ENCODE measurements around the gene DNAJB6.

DNAJB6 gene

DNA sequence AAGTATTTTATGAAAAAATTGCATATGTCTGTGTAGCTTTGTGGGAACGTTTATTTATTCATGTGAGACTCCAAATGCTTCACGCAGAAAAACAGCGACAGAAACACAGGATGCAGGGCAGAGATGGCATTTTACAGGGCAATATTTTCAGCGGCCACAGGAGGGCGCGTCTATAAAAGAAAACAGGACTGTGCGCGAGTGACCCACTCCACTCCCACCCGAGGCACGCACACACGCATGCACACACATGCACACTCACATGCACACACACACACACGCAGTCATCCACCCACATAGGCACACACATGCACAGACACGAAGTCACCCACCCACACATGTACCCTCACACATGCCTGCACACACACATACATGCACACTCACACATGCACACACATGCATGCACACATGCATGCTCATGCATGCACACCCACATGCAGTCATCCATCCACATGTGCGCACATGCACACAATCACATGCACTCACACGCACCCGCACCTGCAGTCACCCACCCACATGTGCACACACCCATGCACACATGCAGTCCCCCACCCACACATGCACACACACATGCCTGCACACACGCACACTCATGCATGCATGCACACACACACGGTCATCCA lies 96.3 kb downstream of the DNAJB6 start:
- Histone ChIP-seq H3K27me3 (replicated peaks; ENCODE audit: control insufficient read depth, insufficient read depth, low read length, poor library complexity, severe bottlenecking) (no peaks in the 10 kb centered on the region), H3K4me1 (ENCODE audit: control insufficient read depth, insufficient read depth, low read length, poor library complexity, severe bottlenecking) (peaks cover 8% of the 10 kb centered on the region), H3K27ac (ENCODE audit: insufficient read depth, low read length, poor library complexity, severe bottlenecking) (no peak overlapping the region), H3K36me3 (ENCODE audit: control insufficient read depth, insufficient read depth, low read length) (no peaks in the 10 kb centered on the region), H3K9me3 (ENCODE audit: control insufficient read depth, low read length) (no peaks in the 10 kb centered on the region), H3K4me3 (ENCODE audit: insufficient read depth, low read depth, low read length, poor library complexity, severe bottlenecking) (no peak overlapping the region)
- DNase-seq: peak in 2 of 3 donors; percentile 21 to 32

DNA sequence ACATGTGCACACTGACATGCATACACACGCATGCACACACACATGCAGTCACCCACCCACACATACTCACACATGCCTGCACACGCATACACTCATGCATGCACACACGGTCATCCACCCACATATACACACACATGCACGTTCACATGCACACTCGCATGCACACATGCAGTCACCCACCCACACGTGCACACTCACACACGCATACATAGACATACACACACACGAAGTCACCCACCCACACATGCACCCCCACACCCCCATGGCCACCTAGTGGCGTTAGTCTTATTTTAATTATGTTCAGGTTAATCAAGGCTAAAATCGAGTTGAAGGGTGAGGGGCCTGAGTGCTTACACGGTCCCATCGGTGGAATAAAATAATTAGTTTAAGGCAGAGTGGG lies 96.8 kb downstream of the DNAJB6 start:
- Histone ChIP-seq H3K27me3 (replicated peaks; ENCODE audit: control insufficient read depth, insufficient read depth, low read length, poor library complexity, severe bottlenecking) (no peaks in the 10 kb centered on the region), H3K4me1 (ENCODE audit: control insufficient read depth, insufficient read depth, low read length, poor library complexity, severe bottlenecking) (peaks cover 8% of the 10 kb centered on the region), H3K9me3 (ENCODE audit: control insufficient read depth, low read length) (no peaks in the 10 kb centered on the region), H3K27ac (ENCODE audit: insufficient read depth, low read length, poor library complexity, severe bottlenecking) (no peak overlapping the region), H3K4me3 (ENCODE audit: insufficient read depth, low read depth, low read length, poor library complexity, severe bottlenecking) (no peak overlapping the region), H3K36me3 (ENCODE audit: control insufficient read depth, insufficient read depth, low read length) (no peaks in the 10 kb centered on the region)
- DNase-seq: no peak

DNA sequence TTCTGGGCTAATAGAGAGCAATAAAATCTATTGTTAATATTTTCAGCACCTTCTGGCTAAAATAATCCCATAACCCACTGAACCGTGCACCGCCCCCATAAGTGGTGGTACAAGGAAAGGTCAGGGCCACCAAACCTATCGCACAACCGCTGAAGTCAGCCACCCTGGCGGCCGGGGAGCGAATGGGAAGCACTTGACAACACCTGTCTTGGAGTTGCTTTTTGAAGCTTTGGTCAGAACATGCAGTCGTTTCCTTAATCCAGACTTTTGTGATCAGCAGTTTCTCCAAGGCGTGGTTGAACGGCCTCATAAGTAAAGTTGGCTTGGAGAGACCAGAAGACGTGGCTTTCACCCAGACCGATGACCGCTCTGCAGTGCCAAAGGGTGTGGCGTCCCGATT lies 97.4 kb downstream of the DNAJB6 start:
- Histone ChIP-seq H3K4me3 (ENCODE audit: insufficient read depth, low read depth, low read length, poor library complexity, severe bottlenecking) (no peak overlapping the region), H3K9me3 (ENCODE audit: control insufficient read depth, low read length) (no peaks in the 10 kb centered on the region), H3K27me3 (replicated peaks; ENCODE audit: control insufficient read depth, insufficient read depth, low read length, poor library complexity, severe bottlenecking) (no peaks in the 10 kb centered on the region), H3K27ac (ENCODE audit: insufficient read depth, low read length, poor library complexity, severe bottlenecking) (no peak overlapping the region), H3K36me3 (ENCODE audit: control insufficient read depth, insufficient read depth, low read length) (no peaks in the 10 kb centered on the region), H3K4me1 (ENCODE audit: control insufficient read depth, insufficient read depth, low read length, poor library complexity, severe bottlenecking) (peaks cover 8% of the 10 kb centered on the region)
- no peak for DNase-seq

DNA sequence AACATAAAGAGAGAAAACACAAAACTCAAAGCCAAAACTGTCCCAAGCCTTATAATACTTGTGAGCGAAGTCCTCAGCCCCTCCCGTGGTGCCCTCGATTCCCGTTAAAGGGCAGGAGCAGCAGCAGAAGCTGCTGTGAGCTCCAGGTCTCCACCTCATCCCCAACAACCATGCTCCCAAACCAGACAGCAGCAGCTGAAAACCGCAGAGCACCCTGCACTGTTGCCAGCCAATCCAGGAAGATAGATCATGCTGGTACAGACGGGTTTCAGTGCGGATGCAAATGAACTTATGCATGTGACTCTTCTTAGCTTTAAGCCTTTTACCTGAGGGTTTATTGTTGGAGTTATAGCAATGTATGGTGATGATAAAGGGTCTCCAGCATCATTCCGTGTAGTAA lies 97.9 kb downstream of the DNAJB6 start:
- peaks cover 8% of the 10 kb centered on the region for H3K4me1 ChIP-seq (ENCODE audit: control insufficient read depth, insufficient read depth, low read length, poor library complexity, severe bottlenecking)
- H3K4me3 ChIP-seq (ENCODE audit: insufficient read depth, low read depth, low read length, poor library complexity, severe bottlenecking): no peak overlapping the region
- DNase-seq: no peak
- H3K27me3 ChIP-seq (replicated peaks; ENCODE audit: control insufficient read depth, insufficient read depth, low read length, poor library complexity, severe bottlenecking): no peaks in the 10 kb centered on the region
- H3K9me3 ChIP-seq (ENCODE audit: control insufficient read depth, low read length): no peaks in the 10 kb centered on the region
- H3K27ac ChIP-seq (ENCODE audit: insufficient read depth, low read length, poor library complexity, severe bottlenecking): no peak overlapping the region
- H3K36me3 ChIP-seq (ENCODE audit: control insufficient read depth, insufficient read depth, low read length): no peaks in the 10 kb centered on the region

DNA sequence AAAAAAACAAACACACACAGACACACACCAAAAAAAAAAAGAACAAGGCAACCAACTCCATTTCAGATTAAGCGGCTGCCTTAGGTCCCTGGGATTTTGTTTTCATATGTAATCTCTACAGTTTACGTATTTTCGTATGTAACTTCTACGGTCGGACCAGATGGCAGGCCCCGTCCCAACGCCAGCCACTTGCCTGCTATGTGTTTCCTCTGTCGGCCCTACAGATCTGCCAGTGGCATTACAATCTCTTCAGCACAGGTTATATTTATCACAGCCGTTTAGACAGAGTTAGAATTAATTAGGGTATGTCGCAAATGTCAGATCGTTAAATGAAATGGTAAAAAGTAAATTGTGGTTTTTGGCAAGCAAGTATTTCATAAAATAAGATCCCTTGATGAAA lies 99.3 kb downstream of the DNAJB6 start:
- peaks cover 8% of the 10 kb centered on the region for H3K4me1 ChIP-seq (ENCODE audit: control insufficient read depth, insufficient read depth, low read length, poor library complexity, severe bottlenecking)
- H3K27ac ChIP-seq (ENCODE audit: insufficient read depth, low read length, poor library complexity, severe bottlenecking): no peak overlapping the region
- H3K9me3 ChIP-seq (ENCODE audit: control insufficient read depth, low read length): no peaks in the 10 kb centered on the region
- no peaks in the 10 kb centered on the region for H3K27me3 ChIP-seq (replicated peaks; ENCODE audit: control insufficient read depth, insufficient read depth, low read length, poor library complexity, severe bottlenecking)
- no peak for DNase-seq
- H3K36me3 ChIP-seq (ENCODE audit: control insufficient read depth, insufficient read depth, low read length): no peaks in the 10 kb centered on the region
- H3K4me3 ChIP-seq (ENCODE audit: insufficient read depth, low read depth, low read length, poor library complexity, severe bottlenecking): no peak overlapping the region

DNA sequence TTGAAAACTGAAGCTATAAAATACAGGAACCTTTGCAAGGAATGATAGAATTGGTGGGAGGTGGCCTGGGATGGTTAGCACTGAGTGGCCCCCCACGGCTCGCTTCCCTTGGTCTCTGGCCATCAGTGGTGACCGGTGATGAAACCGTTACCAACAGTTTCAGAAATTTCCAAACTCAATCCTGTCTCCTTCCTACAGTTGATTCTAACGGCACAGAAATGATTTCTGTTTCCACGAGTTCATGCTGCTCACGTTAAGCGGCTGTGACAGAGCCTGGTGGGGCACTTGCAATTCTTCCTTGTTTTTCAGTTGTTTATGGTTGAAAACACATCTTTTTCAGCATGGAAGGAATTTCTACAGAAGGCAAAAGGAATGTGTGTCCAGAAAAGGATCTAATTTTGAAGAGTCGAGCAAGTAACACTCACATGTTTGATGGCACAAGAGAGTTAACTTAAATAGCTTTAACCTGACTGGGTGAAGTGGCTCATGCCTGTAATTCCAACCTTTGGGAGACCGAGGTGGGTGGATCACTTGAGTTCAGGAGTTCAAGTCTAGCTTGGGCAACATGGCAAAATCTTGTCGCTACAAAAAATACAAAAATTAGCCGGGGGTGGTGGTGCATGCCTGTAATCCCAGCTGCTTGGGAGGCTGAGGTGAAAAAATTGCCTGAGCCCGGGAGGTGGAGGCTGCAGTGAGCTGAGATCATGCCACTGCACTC lies 100.1 kb downstream of the DNAJB6 start:
- H3K9me3 ChIP-seq (ENCODE audit: control insufficient read depth, low read length): no peaks in the 10 kb centered on the region
- peaks cover 8% of the 10 kb centered on the region for H3K4me1 ChIP-seq (ENCODE audit: control insufficient read depth, insufficient read depth, low read length, poor library complexity, severe bottlenecking)
- no peak overlapping the region for H3K4me3 ChIP-seq (ENCODE audit: insufficient read depth, low read depth, low read length, poor library complexity, severe bottlenecking)
- no peaks in the 10 kb centered on the region for H3K36me3 ChIP-seq (ENCODE audit: control insufficient read depth, insufficient read depth, low read length)
- H3K27ac ChIP-seq (ENCODE audit: insufficient read depth, low read length, poor library complexity, severe bottlenecking): no peak overlapping the region
- no peaks in the 10 kb centered on the region for H3K27me3 ChIP-seq (replicated peaks; ENCODE audit: control insufficient read depth, insufficient read depth, low read length, poor library complexity, severe bottlenecking)
- DNase-seq: no peak

DNA sequence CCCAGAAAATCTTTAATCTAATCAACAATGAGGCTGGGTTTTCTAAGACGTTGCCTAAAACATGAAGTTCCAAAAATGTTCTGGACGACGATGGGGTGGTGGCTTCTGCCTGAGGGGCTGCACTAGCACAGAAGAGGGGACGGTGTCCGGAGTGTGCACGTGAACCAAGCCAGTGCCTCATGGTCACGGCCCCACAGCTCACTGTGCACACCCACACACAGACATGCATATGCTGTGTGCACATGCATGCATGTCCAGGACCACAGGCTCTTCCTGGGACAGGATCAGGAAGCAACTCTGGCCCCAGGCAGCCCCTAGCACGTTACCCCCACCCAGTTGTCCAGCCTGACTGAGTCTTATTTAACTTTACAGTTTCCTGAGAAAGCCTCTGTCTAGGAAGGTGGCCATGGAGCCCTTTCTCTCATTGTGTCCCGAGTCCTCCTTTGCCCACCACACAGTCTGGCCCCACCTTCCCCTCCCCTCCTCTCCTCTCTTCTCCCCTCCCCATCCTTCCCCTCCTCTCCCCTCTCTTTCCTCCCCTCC lies 100.8 kb downstream of the DNAJB6 start:
- Histone ChIP-seq H3K36me3 (ENCODE audit: control insufficient read depth, insufficient read depth, low read length) (no peaks in the 10 kb centered on the region), H3K9me3 (ENCODE audit: control insufficient read depth, low read length) (no peaks in the 10 kb centered on the region), H3K4me1 (ENCODE audit: control insufficient read depth, insufficient read depth, low read length, poor library complexity, severe bottlenecking) (peaks cover 6% of the 10 kb centered on the region), H3K27me3 (replicated peaks; ENCODE audit: control insufficient read depth, insufficient read depth, low read length, poor library complexity, severe bottlenecking) (no peaks in the 10 kb centered on the region), H3K27ac (ENCODE audit: insufficient read depth, low read length, poor library complexity, severe bottlenecking) (no peak overlapping the region), H3K4me3 (ENCODE audit: insufficient read depth, low read depth, low read length, poor library complexity, severe bottlenecking) (no peak overlapping the region)
- DNase-seq: no peak

DNA sequence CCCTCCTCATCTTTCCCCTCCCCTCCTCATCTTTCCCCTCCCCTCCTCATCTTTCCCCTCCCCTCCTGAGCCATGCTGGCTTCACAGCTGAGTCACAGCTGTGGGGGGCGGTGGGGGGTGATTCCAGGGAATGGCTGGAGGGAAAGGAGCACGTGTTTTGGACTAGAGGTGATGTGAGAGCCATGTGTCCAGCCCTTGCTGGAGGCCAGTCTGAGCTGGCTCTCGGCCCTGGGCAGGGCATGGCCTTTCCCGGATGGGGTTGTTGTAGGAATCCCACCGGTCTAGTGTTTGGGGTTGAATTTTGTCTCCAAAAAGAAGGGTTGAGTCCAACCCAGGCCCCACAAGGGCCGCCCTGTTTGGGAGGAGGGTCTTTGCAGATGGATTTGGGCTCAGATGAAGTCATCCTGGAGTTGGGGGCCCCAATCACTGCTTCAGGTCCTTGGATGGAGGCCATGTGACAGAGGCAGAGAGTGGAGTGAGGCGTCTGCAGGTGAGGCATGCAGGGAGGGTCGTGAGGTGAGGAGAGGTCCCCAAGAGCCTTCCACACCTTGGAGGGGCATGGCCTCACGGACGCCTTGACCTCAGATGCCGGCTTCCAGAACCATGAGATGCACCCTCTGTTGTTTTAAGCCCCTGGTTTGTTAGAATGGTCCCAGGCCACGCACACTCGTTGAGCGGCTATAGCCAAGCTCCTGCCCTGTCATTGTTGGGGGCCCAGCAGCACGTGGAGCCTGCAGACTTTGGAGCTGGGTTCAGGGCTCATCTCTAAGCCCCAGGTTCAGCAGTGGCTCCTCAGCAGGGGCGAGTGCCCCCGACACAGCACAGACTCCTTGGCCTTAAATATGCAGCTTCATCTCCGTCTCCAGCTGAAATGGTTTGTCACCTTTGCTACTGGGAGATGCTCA lies 101.6 kb downstream of the DNAJB6 start:
- DNase-seq: no peak
- Histone ChIP-seq H3K9me3 (ENCODE audit: control insufficient read depth, low read length) (no peaks in the 10 kb centered on the region), H3K27me3 (replicated peaks; ENCODE audit: control insufficient read depth, insufficient read depth, low read length, poor library complexity, severe bottlenecking) (no peaks in the 10 kb centered on the region), H3K27ac (ENCODE audit: insufficient read depth, low read length, poor library complexity, severe bottlenecking) (no peak overlapping the region), H3K4me3 (ENCODE audit: insufficient read depth, low read depth, low read length, poor library complexity, severe bottlenecking) (no peak overlapping the region), H3K36me3 (ENCODE audit: control insufficient read depth, insufficient read depth, low read length) (no peaks in the 10 kb centered on the region), H3K4me1 (ENCODE audit: control insufficient read depth, insufficient read depth, low read length, poor library complexity, severe bottlenecking) (no peaks in the 10 kb centered on the region)

DNA sequence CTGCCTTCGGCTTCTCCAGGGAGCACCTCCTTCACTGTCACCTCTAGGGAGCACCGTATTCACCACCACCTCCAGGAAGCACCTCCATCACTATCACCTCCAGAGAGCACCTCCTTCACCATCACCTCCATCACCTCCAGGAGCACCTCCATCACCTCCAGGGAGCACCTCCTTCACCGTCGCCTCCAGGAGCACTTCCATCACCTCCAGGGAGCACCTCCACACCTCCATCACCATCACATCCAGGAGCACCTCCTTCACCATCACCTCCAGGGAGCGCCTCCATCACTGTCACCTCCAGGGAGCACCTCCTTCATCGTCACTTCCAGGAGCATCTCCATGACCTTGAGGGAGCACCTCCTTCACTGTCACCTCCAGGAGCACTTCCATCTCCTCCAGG lies 102.3 kb downstream of the DNAJB6 start:
- Histone ChIP-seq H3K9me3 (ENCODE audit: control insufficient read depth, low read length) (no peaks in the 10 kb centered on the region), H3K27ac (ENCODE audit: insufficient read depth, low read length, poor library complexity, severe bottlenecking) (no peak overlapping the region), H3K4me1 (ENCODE audit: control insufficient read depth, insufficient read depth, low read length, poor library complexity, severe bottlenecking) (no peaks in the 10 kb centered on the region), H3K27me3 (replicated peaks; ENCODE audit: control insufficient read depth, insufficient read depth, low read length, poor library complexity, severe bottlenecking) (no peaks in the 10 kb centered on the region), H3K36me3 (ENCODE audit: control insufficient read depth, insufficient read depth, low read length) (no peaks in the 10 kb centered on the region), H3K4me3 (ENCODE audit: insufficient read depth, low read depth, low read length, poor library complexity, severe bottlenecking) (no peak overlapping the region)
- DNase-seq: no peak

DNA sequence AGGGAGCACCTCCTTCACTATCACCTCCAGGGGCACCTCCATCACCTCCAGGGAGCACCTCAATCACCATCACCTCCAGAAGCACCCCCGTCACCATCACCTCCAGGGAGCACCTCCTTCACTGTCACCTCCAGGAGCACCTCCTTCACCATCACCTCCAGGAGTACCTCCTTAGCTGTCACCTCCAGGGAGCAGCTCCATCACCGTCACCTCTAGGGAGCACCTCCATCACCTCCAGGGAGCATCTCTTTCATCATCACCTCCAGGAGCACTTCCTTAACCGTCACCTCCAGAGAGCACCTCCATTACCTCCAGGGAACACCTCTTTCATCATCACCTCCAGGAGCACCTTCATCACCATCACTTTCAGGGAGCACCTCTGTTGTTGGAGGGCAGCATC lies 103.0 kb downstream of the DNAJB6 start:
- no peak overlapping the region for H3K4me3 ChIP-seq (ENCODE audit: insufficient read depth, low read depth, low read length, poor library complexity, severe bottlenecking)
- no peaks in the 10 kb centered on the region for H3K27me3 ChIP-seq (replicated peaks; ENCODE audit: control insufficient read depth, insufficient read depth, low read length, poor library complexity, severe bottlenecking)
- H3K4me1 ChIP-seq (ENCODE audit: control insufficient read depth, insufficient read depth, low read length, poor library complexity, severe bottlenecking): no peaks in the 10 kb centered on the region
- no peak overlapping the region for H3K27ac ChIP-seq (ENCODE audit: insufficient read depth, low read length, poor library complexity, severe bottlenecking)
- no peaks in the 10 kb centered on the region for H3K36me3 ChIP-seq (ENCODE audit: control insufficient read depth, insufficient read depth, low read length)
- H3K9me3 ChIP-seq (ENCODE audit: control insufficient read depth, low read length): no peaks in the 10 kb centered on the region
- no peak for DNase-seq

Measured in effector memory CD4-positive, alpha-beta T cell (primary cell).